ENCODE results near the gene CABP2.

The CABP2 gene

DNA sequence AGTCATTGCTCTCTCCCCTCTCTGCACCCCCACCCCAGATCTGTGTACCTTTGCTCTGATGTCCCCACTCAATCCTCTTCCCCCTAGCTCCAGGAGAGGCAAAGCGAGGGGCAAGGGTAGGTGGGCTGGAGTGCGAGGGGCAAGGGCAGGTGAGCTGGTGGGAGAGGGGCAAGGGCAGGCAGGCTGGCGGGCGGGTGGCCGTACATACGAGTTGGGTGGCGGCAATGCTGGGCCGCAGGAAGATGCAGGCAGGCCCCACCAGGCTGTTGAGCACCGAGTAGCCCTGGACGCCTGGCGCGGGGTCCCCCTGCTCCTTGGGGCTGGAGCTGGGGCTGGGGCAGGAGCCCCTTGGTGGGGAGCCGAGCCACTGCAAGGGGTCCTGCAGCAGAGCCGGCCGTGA is 908 bp downstream of the CABP2 start:
- TF ChIP-seq, protein P1, sequence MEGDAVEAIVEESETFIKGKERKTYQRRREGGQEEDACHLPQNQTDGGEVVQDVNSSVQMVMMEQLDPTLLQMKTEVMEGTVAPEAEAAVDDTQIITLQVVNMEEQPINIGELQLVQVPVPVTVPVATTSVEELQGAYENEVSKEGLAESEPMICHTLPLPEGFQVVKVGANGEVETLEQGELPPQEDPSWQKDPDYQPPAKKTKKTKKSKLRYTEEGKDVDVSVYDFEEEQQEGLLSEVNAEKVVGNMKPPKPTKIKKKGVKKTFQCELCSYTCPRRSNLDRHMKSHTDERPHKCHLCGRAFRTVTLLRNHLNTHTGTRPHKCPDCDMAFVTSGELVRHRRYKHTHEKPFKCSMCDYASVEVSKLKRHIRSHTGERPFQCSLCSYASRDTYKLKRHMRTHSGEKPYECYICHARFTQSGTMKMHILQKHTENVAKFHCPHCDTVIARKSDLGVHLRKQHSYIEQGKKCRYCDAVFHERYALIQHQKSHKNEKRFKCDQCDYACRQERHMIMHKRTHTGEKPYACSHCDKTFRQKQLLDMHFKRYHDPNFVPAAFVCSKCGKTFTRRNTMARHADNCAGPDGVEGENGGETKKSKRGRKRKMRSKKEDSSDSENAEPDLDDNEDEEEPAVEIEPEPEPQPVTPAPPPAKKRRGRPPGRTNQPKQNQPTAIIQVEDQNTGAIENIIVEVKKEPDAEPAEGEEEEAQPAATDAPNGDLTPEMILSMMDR (IDR thresholded peaks at IDR 0.05) = no peak

DNA sequence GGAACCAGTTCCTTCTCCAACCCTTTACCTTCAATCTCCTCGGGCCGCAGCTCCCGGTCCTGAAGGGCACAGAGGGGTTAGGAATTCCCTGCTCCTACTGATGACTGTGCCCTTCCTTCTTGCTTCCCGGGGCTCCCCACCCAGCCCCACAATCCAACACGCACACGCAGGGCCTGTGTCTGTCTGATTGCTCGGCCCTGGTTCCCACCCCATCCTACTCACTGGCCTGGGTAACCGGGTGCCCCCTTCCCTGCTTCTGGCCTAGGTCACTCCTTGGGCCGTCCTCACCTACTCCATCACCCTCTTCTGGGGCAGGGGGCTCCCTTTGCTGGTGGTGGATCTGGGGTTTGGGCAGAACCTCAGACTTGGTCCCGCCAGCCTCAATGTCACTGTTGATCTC is 1.3 kb downstream of the CABP2 start:
- TF ChIP-seq, protein P1 (IDR thresholded peaks at IDR 0.05) = no peak

DNA sequence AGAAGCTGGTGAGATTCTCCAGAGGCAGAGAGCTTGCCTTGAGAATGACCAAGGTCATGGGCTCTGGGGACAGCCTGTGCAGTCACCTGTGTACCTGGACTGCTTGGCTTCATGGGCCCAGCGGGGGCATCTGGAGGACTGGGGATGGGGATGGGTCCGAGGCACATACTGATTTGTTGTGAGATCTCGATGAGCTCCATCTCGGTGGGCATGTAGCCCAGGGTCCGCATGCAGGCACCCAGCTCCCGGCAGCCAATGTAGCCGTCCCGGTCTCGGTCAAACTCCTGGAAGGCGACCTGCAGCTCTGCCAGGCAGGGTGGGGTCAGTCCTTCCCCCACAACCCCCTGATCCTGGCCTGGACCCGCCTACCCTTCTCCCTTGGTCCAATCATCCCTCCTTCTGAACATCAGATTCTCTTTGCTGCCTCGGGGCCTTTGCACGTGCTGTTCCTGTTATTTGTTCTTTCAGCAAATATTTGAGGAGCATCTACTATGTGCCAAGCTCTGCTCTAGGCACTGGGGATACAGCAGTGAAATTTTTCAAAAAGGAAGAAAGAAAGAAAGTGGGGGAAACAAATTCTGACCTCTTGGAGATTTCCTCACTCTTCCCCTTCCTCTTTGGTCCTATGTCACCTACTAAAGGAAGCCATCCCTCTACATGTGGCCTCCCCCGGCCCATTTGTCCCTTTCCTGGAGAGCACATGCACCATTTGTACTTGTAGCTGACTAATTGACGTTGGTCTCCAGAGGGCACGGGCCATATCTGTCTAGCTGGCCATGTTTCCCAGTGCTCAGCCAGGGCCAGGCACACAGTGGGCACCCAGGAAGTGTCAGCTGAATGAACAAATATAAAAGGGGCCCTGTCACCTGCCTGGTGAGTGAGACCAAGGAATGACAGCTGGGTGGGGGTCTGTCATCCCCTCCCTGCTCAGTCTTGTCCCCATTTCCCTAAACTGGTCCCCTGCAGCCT is 2.1 kb downstream of the CABP2 start:
- TF ChIP-seq, protein P1 (IDR thresholded peaks at IDR 0.05) = no peak

DNA sequence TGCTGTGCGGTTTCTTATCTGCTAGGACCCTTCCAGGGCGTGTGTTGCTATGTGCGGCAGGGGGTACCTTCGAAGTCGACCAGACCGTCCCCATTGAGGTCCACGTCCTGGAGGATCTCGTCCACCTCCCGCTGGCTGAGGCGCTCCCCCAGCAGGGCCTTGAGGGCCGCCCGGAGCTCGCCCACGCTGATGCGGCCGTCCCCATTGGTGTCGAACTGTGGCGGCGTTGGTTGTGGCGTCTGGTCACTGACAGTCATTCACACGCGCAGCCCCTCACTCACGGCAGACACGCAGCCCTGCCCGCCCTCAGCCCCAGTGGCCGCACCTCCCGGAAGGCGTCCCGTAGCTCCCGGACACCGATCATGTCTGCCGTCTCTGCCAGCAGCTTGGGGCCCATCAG is 3.5 kb downstream of the CABP2 start:
- TF ChIP-seq, protein P1 (IDR thresholded peaks at IDR 0.05) = no peak

DNA sequence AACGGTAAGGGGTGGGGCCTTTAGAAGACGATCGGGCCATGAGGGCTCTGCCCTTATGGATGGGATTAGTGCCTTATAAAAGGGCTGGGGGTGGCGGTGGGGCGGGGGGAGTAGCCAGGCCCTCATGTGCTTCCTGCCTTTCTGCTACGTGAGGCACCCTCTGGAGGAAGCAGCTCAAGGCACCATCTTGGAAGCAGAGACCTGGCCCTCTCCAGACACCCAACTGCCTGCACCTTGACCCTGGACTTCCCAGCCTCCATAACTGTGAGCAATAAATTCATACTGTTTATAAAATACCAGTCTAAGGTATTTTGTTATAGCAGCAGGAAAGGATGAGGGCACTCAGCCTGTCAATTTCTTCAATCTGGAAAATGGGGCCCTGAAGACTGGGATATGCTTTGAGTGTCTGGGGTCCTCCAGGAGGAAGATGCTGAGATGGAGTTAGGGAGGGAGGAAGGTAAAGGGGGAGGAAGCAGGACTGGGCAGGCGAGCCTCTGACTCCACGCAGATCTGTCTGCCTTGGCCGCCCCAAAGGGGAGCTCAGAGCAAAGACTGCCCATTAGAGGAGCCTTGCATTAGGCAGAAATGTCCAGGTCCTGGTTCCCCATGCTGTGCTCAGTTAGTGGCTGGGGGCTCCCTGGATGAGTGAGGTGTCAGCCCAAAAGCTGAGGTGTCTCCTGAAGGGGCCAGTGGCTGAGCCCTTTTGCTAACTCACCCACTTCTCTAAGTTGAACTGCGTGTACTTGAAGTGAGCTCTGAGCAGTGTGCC is 5.3 kb downstream of the CABP2 start:
- TF ChIP-seq, protein P1 (IDR thresholded peaks at IDR 0.05) = no peak

DNA sequence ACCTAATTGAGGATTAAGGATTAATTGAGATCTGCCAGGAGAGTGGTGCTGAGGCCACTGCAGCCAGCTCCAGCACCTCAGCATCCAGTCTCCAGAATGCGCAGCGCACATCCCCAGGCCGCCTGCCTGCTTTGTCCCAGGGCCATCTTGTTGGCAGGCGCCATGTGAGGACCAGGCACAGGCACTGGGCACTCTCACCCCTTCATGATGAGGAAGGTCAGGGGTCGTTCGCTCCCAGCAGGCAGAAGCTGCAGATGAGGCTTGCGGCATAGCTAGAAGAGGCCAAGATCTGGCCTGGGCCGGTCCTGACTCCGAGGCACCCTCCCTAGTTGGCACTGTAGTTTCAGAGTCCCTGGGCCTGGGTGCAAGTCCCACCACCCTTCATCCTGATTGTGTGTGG is 6.4 kb downstream of the CABP2 start:
- TF ChIP-seq, protein P1 (IDR thresholded peaks at IDR 0.05) = no peak

DNA sequence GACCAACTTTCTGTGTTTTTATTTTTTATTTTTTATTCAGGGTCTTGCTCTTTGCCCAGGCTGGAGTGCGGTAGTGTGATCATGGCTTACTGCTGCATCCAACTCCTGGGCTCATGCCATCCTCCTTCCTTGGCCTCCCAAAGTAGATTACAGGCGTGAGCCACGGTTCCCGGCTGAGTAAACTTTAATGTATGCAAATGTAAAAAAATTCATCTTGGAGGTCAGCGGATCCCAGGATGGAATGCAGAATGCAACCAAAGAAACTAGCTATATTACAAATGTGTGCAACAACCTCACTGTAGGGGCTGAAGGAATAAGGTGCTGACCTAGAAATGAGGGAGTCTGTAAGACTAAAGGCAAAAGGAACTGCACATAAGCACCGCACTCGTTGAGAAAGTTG is 9.1 kb downstream of the CABP2 start:
- TF ChIP-seq, protein P1 (IDR thresholded peaks at IDR 0.05) = no peak

Measured in LNCAP (cell line).